HG03139 (cell line): ENCODE data around the gene CD48.
"Not testable (repeated sequence)": the region's sequence is repeated elsewhere in the genome, so short reads cannot be mapped to it uniquely, and the experiment has no call there.

Experiments
- ATAC-seq: cut with Tn5 transposase; IDR thresholded peaks from one replicate; pipeline ENCODE4 v1.9.1; 2021; ENCODE audit not compliant: unreplicated experiment

Gene CD48

GRCh38 chr1:160656737-160657136, 54.9 kb downstream of the CD48 start:
- no peak for ATAC-seq

GRCh38 chr1:160653620-160654016, 58.0 kb downstream of the CD48 start:
- no peak for ATAC-seq

- no peak for ATAC-seq
These were observed 58.5 kb downstream of the CD48 start for GRCh38 chr1:160652924-160653619.

GRCh38 chr1:160652065-160652641, 59.5 kb downstream of the CD48 start:
- not testable (repeated sequence) for ATAC-seq

GRCh38 chr1:160651433-160652064, 60.1 kb downstream of the CD48 start:
- no peak for ATAC-seq

GRCh38 chr1:160647329-160647720, 64.3 kb downstream of the CD48 start:
- peak; percentile 4 for ATAC-seq

GRCh38 chr1:160646711-160647328, 64.8 kb downstream of the CD48 start, which contains the start of gene SLAMF1:
SLAMF1 (minus strand) TSS chr1:160647044; CDS start chr1:160646945, 99 bp downstream.
- ATAC-seq: peak; percentile 44

- ATAC-seq: no peak
These were observed 65.4 kb downstream of the CD48 start for GRCh38 chr1:160646180-160646579.

GRCh38 chr1:160645386-160646130, 66.1 kb downstream of the CD48 start:
- no peak for ATAC-seq

- ATAC-seq: no peak
These were observed 67.2 kb downstream of the CD48 start for GRCh38 chr1:160644399-160644798.

GRCh38 chr1:160643138-160643537, 68.5 kb downstream of the CD48 start:
- ATAC-seq: no peak

- ATAC-seq: no peak
These were observed 69.4 kb downstream of the CD48 start for GRCh38 chr1:160642281-160642644.

GRCh38 chr1:160641323-160642280, 70.0 kb downstream of the CD48 start:
- no peak for ATAC-seq

GRCh38 chr1:160640359-160641123, 71.1 kb downstream of the CD48 start:
- ATAC-seq: no peak

GRCh38 chr1:160639652-160640051, 72.0 kb downstream of the CD48 start:
- no peak for ATAC-seq

GRCh38 chr1:160638926-160639325, 72.7 kb downstream of the CD48 start:
- no peak for ATAC-seq

- no peak for ATAC-seq
These were observed 73.1 kb downstream of the CD48 start for GRCh38 chr1:160638540-160638857.

- ATAC-seq: no peak
These were observed 73.6 kb downstream of the CD48 start for GRCh38 chr1:160637821-160638539.

- ATAC-seq: no peak
These were observed 74.6 kb downstream of the CD48 start for GRCh38 chr1:160637065-160637464.
